HPDE6-E6E7 (cell line): ENCODE measurements around the gene FAM168B.

Source experiments
- DNase-seq: peaks from one replicate; pipeline ENCODE4 v3.0.0; 2011; ENCODE audit warnings: missing footprints; ENCODE audit errors: extremely low spot score

Gene FAM168B

GRCh38 chr2:131055169-131056065 lies 37.8 kb downstream of the FAM168B start:
- no peak for DNase-seq

DNA sequence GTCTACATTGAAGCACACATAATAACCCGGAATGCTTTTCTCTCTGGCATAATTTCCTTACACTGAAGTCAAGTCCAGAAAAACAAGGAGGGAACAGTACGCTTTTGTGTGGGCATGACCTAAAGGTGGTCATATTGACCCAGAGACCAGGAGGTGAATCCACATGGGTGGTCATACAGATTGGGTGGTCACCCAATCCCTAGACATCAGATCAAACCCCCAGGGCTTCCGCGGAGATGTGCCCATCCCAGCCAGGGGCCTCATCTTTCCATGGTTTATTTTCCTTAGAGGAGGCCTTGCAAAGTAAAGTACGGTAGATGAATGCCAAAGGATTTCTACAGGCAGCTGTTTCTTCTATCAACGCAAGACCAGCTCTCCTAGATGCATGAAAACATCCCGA lies 38.8 kb downstream of the FAM168B start:
- no peak for DNase-seq

DNA sequence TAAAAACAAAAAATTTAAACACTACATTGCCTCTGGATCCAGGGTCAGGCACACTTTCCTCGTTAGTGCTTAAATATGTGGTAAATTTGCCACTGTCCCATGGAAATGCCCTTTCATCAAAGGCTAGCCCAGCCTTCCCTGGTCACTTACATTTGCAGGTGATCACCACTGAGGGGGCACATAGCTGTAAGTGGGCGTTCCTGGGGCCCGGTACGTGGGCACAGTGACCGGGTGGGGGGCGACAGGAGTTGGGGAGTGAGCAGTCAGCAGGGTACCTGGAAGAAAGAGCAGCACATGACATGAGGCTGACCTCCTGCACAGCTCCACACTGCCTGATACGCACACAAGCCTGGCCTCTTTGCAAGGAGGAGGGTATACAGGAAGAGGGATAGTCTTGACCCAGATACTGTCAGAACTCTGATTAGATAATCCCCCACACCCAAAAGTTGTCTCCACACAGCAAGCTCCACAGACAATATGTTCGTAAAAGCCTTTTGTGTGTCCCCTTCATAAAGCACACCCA lies 40.5 kb downstream of the FAM168B start:
- no peak for DNase-seq

DNA sequence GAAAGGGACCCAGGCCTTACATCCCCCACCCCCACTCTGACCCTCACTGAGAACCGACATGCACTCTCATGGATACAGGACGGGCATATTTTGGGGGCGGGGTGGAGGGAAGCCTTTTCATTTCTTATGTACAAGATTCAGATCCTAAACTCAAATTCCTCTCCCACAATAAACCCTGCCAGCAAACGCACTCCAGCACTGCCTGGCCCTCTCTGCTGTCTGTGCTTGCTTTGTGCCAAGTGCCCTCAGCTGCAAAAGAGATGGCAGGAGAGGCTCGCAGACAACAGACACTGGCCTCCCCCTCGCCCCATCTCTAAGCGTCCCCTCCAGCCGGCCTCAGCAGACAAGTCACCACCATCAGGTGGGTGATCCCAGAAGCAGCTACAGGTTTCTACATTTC lies 42.4 kb downstream of the FAM168B start:
- no peak for DNase-seq

DNA sequence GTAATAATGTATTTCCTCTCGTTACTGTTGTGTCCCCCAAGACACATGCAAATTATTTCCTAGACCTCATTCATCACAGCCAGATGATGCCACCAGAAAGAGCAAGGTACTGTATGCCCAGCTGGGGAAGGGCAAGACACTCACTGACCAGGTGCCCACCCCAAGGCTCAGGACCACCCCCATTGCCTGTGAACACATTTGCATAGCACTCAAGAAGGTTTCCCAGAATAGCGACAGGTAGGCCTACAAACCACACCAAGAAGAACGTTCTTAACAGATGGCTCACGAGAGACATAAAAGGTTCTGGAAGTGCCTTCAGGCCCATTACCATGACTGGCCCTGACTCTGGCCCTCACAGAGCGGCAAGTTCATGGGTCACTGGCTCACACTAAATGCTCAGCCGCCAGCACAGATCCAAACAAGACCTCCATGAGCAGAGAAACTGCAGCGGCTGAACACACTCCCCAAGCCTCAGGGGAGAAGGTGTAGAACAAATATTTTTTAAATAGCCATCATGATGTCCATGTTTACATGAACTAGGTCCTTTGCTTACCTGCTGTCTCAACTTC lies 44.0 kb downstream of the FAM168B start:
- DNase-seq: no peak

DNA sequence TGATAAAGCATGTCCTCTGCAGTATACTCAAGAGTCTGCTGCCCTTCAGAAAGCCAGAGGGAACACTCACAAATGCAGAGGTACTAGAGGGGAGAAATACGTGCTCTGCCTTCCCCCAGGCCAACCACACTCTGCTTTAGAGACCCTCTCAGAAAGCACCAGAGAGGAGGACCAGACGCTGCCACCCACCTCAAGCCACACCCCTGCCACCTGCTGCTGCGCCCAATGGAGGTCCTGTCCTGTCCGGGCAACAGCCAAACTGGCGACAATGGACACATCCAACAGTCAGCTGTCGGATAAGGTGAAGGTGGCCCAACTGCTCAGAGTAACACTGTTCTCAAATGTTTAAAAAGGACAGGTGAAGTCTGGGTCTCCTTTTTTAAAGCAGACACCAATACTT lies 44.6 kb downstream of the FAM168B start:
- DNase-seq: no peak

- DNase-seq: no peak
Observed at GRCh38 chr2:131047920-131048560, 45.2 kb downstream of the FAM168B start.

GRCh38 chr2:131046918-131047652 lies 46.2 kb downstream of the FAM168B start:
- DNase-seq: no peak

DNA sequence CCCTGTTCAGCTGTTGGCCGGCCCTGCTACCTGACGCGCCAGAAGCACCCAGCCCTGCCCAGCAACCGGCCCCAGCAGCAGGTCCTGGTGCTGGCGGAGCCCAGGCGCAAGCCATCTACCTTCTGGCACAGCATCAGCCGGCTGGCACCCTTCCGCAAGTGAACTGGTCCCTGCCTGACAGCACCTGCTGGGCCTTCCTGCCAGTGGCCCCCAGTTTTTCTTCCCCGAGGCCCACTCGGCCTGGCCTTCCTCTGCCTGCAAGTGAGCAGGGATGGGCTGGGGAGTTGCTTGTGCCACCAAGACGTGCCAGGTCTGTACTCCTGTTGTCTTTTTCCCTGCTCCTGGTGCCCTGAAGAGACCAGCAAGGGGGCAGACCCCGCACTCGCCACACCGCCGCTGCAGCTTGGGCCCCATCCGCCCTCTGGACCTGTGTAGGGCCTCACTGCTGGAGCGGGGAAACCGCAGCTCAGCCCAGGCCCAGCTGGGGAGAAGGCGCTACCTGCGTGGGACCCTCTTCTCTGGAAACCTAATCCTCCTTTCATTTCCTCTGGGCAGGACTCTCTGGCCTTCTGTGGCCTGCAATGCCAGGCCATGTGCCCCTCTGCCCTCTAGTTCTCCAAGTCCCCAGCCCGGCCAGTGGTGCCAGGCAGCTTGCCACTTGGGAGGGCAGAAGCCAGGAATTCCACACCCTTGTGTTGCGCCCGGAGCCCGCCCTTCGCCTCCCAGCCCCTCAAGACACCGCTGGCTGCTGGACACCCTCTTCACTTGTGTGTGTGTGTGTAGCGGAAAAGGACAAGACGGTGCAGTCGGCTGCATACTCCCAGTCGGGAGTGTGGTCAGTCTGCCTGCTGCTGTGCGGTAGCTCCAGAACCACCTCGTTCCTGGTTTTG lies 47.0 kb downstream of the FAM168B start:
- DNase-seq: no peak

GRCh38 chr2:131045286-131046027 lies 47.8 kb downstream of the FAM168B start:
- no peak for DNase-seq

- no peak for DNase-seq
Observed at GRCh38 chr2:131044757-131045150, 48.5 kb downstream of the FAM168B start.

GRCh38 chr2:131044075-131044756 lies 49.0 kb downstream of the FAM168B start:
- no peak for DNase-seq

DNA sequence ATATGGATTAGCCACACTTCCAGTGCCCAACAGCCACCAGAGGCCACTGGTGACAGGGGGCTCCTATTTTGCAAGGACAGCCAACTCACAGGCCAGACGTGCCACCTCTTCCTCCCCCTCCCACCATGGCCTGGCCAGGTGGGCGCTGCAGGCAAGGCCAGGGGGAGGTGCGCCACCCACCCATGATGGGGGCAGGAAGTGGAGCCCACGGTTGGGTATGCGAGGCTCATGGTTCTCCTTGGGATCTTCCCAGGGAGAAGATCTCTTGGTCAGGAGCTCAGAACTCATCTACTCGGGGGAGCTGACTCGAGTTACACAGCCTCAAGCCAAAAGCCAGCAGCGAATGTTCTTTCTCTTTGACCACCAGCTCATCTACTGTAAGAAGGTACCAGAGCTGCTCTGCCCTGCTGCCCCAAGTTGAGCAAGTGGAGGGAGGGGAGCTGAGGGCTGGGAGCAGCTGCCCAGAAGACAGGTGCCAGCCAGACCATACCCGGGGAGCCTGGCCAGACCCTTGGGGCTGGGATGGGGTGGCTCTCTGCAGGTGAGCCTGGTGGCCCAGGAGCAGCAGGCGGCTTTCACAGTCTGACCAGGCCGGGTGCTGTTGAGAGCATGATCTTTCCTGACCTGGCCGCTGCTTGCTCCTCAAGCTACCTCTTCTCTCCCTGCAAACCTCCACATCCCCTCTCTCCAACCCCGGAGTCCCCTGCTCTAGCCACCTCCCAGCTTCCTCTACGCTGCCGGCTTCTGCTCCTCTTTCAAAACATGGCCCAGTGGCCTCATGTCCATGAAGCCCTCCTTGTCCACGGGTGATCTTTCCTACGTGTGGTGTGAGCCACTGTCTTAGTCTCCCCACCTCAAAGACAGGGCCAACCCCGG lies 49.8 kb downstream of the FAM168B start:
- no peak for DNase-seq

- DNase-seq: no peak
Observed at GRCh38 chr2:131042148-131042775, 51.0 kb downstream of the FAM168B start.

DNA sequence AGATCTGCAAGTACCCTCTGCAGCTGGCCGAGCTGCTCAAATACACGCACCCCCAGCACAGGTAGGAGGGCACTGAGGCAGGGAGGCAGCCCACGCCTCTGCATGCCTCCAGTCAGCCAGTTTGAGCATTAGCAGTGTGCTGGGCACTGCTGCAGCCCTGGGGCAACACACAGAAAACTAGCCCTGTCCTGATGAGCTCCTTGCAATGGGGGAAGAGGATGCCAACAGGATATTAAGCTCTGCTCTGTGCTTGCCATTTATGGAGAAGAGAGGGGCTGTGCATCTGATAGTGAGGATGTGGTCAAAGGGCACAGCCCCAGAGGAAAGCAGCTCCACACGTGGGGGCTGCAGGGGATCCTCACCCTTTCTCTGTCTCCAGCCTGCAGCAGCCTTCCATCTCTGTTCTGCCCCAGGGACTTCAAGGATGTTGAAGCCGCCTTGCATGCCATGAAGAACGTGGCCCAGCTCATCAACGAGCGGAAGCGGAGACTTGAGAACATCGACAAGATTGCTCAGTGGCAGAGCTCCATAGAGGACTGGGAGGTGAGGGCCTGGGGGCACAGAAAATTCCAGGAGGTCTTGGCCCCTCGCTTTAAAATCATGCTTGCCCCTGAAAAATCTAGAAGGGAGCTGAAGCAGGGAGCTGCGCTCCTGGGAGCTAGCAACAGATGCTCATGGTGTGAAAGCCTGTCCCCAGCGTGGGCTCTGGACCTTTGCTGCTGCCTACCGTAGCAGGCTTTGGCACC lies 51.7 kb downstream of the FAM168B start:
- DNase-seq: no peak

- DNase-seq: no peak
Observed at GRCh38 chr2:131040661-131041401, 52.4 kb downstream of the FAM168B start.
